Caco-2 (cell line): ENCODE measurements around the gene SLC7A8. TPM values are rescaled to one million over a fixed set of nuclear protein-coding genes. Genes with fewer than 3 reads are reported as not detected.

Experiments used
- BruUV-seq: library from RNA; stranded (reverse); fragments of 400-500 nt; replicated peaks from 2 replicates; lab custom pipeline; 2021; lab: Mats Ljungman, UMichigan
- CTCF ChIA-PET: fragments of 300-600 bp; sonication (Branson Sonifier 250); formaldehyde crosslinking; loops from one replicate; lab custom pipeline; 2022; ENCODE audit warnings: antibody characterized with exemption; lab: Charles Lee
- POLR2A ChIA-PET: fragments of 300-600 bp; sonication (Branson Sonifier 250); formaldehyde crosslinking; loops from one replicate; lab custom pipeline; 2022; ENCODE audit warnings: antibody characterized with exemption; lab: Charles Lee
- DNase-seq, 2 experiments: peaks; one replicate each; pipeline versions ENCODE4 v3.0.0 to v3.0.0-alpha.2; 2020 to 2022
- H3K27me3 ChIP-seq: replicated peaks from 2 replicates; pipeline ENCODE4 v1.6.0; 2011; ENCODE audit warnings: low read length; ENCODE audit not compliant: control insufficient read depth, insufficient read depth
- H3K36me3 ChIP-seq: 2 replicates; pipeline ENCODE4 v1.5.1; 2011; ENCODE audit warnings: low read length; ENCODE audit not compliant: control insufficient read depth, insufficient read depth
- H3K4me1 ChIP-seq: fragments of 250-450 bp; sonication (Bioruptor Pico); 2 replicates; pipeline ENCODE4 v1.5.1; 2020; ENCODE audit warnings: mild to moderate bottlenecking
- H3K4me3 ChIP-seq: 2 replicates; pipeline ENCODE4 v1.5.1; 2011; ENCODE audit warnings: low read depth, mild to moderate bottlenecking, control low read depth, low read length
- H3K9me3 ChIP-seq: fragments of 250-450 bp; sonication (Bioruptor Pico); 2 replicates; pipeline ENCODE4 v1.5.1; 2020; ENCODE audit warnings: mild to moderate bottlenecking, moderate library complexity
- H3K27ac Mint-ChIP-seq: one replicate; pipeline ENCODE4 v1.8.0; 2022; ENCODE audit warnings: mixed read lengths; ENCODE audit not compliant: unreplicated experiment
- H3K27me3 Mint-ChIP-seq: one replicate; pipeline ENCODE4 v1.8.0; 2022; ENCODE audit warnings: mixed read lengths; ENCODE audit not compliant: insufficient read depth, unreplicated experiment
- H3K36me3 Mint-ChIP-seq: one replicate; pipeline ENCODE4 v1.8.0; 2022; ENCODE audit warnings: mild to moderate bottlenecking, mixed read lengths; ENCODE audit not compliant: insufficient read depth, unreplicated experiment
- H3K4me1 Mint-ChIP-seq: one replicate; pipeline ENCODE4 v1.8.0; 2022; ENCODE audit warnings: low read depth, mixed read lengths; ENCODE audit not compliant: unreplicated experiment
- H3K4me3 Mint-ChIP-seq: one replicate; pipeline ENCODE4 v1.8.0; 2022; ENCODE audit warnings: mild to moderate bottlenecking, moderate library complexity, mixed read lengths; ENCODE audit not compliant: unreplicated experiment
- H3K9me3 Mint-ChIP-seq: one replicate; pipeline ENCODE4 v1.8.0; 2022; ENCODE audit warnings: mixed read lengths; ENCODE audit not compliant: unreplicated experiment
- intact Hi-C: fragments of 100-400 bp; cut with micrococcal nuclease; formaldehyde crosslinking; loops from one replicate; pipeline ENCODE4 v1.10.0; 2022; ENCODE audit not compliant: unreplicated experiment
- total RNA-seq: library from RNA; stranded (reverse); gene quantifications from 2 replicates; pipeline ENCODE4 v1.2.3, GENCODE V29; 2022
- TF ChIP-seq, protein P1 (sequence below), 2 experiments: fragments of 200-600 bp in 1 of 2; IDR thresholded peaks; 1 replicate in 1 of 2; 2 replicates in 1 of 2; pipeline versions ENCODE4 v1.5.1 to v1.8.0; 2011 to 2022; ENCODE audit warnings: antibody characterized with exemption in 1 of 2, control low read depth in 1 of 2, inconsistent platforms in 1 of 2, low read depth in 1 of 2, low read length in 1 of 2, mild to moderate bottlenecking in 1 of 2, moderate library complexity in 1 of 2; ENCODE audit not compliant: insufficient read depth in 1 of 2, severe bottlenecking in 1 of 2, unreplicated experiment in 1 of 2

SLC7A8 gene
- total RNA-seq, 1 experiment from 2014 or later: 26.9 TPM

DNA sequence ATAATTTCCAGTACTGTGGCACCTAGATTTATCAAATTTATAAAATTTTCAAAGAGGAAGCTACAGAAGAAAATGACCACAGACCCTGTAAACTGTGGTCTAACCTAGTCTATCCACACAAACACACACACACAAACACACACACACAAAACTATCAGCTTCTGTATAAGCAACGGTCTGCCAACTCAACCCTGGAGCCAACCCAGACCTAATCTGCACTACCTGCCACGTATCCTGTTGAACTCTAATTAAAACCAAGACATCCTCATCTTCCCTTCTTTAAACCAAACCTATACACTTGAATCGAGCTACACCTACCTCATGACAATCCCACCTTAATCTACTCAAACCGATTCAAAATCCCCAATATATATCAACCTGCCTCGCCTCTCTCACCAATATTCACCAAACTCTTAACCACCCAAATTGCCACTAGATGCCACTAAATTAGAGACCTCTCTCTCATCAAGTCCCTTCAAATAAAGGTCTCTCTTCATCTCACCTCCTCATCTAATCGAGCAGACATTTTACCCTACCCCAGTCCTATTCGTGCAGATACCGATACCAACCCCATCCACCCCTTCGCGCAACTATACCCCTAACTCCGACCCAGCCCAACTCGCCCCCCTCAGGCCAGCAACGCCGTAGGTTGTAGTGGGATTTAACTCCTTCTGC lies 89.3 kb downstream of the SLC7A8 start:
- CTCF ChIA-PET: interaction anchor here (0.7 to 3.3 kb wide), 13 partner anchors 14 to 227 kb away, joined by 3 to 110 read pairs (median 10); partner anchors contain the start of genes CDH24 and PABPN1
- Mint-ChIP-seq H3K27ac (no peak overlapping the region), H3K4me1 (peaks cover 10% of the 10 kb centered on the region), H3K36me3 (peaks cover 51% of the 10 kb centered on the region), H3K4me3 (no peak overlapping the region), H3K27me3 (no peaks in the 10 kb centered on the region), H3K9me3 (no peaks in the 10 kb centered on the region)
- Histone ChIP-seq H3K36me3 (peaks cover 2% of the 10 kb centered on the region), H3K4me3 (peak overlapping the region; percentile 49), H3K9me3 (no peaks in the 10 kb centered on the region), H3K27me3 (no peaks in the 10 kb centered on the region), H3K4me1 (peaks cover 3% of the 10 kb centered on the region; the same call in 1 of the 2 replicates)
- DNase-seq: no peak
- intact Hi-C loops: loop anchor here (2.0 kb wide), 1 partner anchor 23 kb away; no protein-coding TSS in a partner anchor
- BruUV-seq: TSS peak; percentile 49
- POLR2A ChIA-PET: interaction anchor here (0.6 to 2.2 kb wide), 19 partner anchors 10 to 228 kb away, joined by 3 to 23 read pairs (median 7); partner anchors contain the start of genes AJUBA and PABPN1
- TF ChIP-seq, protein P1, sequence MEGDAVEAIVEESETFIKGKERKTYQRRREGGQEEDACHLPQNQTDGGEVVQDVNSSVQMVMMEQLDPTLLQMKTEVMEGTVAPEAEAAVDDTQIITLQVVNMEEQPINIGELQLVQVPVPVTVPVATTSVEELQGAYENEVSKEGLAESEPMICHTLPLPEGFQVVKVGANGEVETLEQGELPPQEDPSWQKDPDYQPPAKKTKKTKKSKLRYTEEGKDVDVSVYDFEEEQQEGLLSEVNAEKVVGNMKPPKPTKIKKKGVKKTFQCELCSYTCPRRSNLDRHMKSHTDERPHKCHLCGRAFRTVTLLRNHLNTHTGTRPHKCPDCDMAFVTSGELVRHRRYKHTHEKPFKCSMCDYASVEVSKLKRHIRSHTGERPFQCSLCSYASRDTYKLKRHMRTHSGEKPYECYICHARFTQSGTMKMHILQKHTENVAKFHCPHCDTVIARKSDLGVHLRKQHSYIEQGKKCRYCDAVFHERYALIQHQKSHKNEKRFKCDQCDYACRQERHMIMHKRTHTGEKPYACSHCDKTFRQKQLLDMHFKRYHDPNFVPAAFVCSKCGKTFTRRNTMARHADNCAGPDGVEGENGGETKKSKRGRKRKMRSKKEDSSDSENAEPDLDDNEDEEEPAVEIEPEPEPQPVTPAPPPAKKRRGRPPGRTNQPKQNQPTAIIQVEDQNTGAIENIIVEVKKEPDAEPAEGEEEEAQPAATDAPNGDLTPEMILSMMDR (IDR thresholded peaks at IDR 0.05; ENCODE audit: insufficient read depth in 1 of 2, low read depth in 1 of 2, low read length in 1 of 2, severe bottlenecking in 1 of 2, unreplicated experiment in 1 of 2): peak in 1 of 2 experiments; percentile 12

DNA sequence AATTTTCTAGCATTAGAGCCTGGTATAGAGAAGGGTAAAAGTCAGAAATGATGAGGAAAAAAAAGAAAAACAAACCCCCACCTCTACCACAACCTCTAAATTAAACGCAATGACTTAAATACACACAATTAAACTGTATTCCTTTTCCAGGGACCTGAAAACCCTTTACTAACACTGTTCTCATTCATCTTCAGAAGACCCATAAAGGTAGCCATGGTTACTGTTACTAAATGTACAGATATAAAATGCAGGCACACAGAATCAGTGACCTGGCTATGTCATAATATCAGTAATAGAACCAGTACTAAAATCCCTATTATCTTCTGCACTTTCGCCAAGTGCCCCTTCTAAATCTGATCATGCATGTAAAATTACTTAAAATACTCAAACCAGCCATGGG lies 89.9 kb downstream of the SLC7A8 start:
- no TSS peak for BruUV-seq
- no peaks in the 10 kb centered on the region for H3K27me3 ChIP-seq
- POLR2A ChIA-PET: no interaction called here
- H3K9me3 ChIP-seq: no peaks in the 10 kb centered on the region
- H3K4me1 Mint-ChIP-seq: peaks cover 10% of the 10 kb centered on the region
- no peaks in the 10 kb centered on the region for H3K27me3 Mint-ChIP-seq
- no peak overlapping the region for H3K27ac Mint-ChIP-seq
- TF ChIP-seq, protein P1 (IDR thresholded peaks at IDR 0.05; ENCODE audit: insufficient read depth in 1 of 2, low read depth in 1 of 2, low read length in 1 of 2, severe bottlenecking in 1 of 2, unreplicated experiment in 1 of 2): no peak
- peaks cover 3% of the 10 kb centered on the region; the same call in 1 of the 2 replicates for H3K4me1 ChIP-seq
- no peaks in the 10 kb centered on the region for H3K9me3 Mint-ChIP-seq
- DNase-seq: no peak
- H3K4me3 ChIP-seq: peak overlapping the region; percentile 49
- CTCF ChIA-PET: interaction anchor here (3.3 kb wide), 1 partner anchor 25 kb away, joined by 110 read pairs; no protein-coding TSS in a partner anchor
- peaks cover 2% of the 10 kb centered on the region for H3K36me3 ChIP-seq
- H3K4me3 Mint-ChIP-seq: no peak overlapping the region
- intact Hi-C loops: no loop called here
- peaks cover 50% of the 10 kb centered on the region for H3K36me3 Mint-ChIP-seq

DNA sequence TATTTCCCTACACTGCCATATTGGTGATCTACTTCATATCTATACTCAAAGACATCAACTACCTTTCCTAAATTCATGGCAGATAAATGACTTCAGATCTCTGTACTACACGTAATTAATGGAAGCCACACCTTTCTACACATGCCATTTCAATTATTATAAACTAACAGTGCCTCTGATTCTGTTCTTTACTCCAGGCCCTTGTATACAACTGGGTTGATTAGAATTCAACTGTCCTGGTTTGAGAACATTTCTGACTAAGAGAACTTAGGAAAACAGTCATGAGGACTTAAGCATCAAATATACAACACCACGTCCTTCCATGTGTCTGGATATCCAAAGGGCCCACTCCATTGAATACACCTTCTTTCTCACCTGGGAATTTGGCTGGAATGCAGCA lies 90.4 kb downstream of the SLC7A8 start:
- Histone ChIP-seq H3K9me3 (no peaks in the 10 kb centered on the region), H3K4me3 (no peak overlapping the region), H3K27me3 (no peaks in the 10 kb centered on the region), H3K36me3 (peaks cover 2% of the 10 kb centered on the region), H3K4me1 (peaks cover 3% of the 10 kb centered on the region; the same call in 1 of the 2 replicates)
- Mint-ChIP-seq H3K4me3 (no peak overlapping the region), H3K27me3 (no peaks in the 10 kb centered on the region), H3K27ac (no peak overlapping the region), H3K9me3 (no peaks in the 10 kb centered on the region), H3K36me3 (peaks cover 54% of the 10 kb centered on the region), H3K4me1 (peaks cover 10% of the 10 kb centered on the region)
- CTCF ChIA-PET: interaction anchor here (1.5 kb wide), 1 partner anchor 27 kb away, joined by 3 read pairs; no protein-coding TSS in a partner anchor
- TF ChIP-seq, protein P1 (IDR thresholded peaks at IDR 0.05; ENCODE audit: insufficient read depth in 1 of 2, low read depth in 1 of 2, low read length in 1 of 2, severe bottlenecking in 1 of 2, unreplicated experiment in 1 of 2): no peak
- intact Hi-C loops: no loop called here
- BruUV-seq: no TSS peak
- DNase-seq: no peak
- POLR2A ChIA-PET: no interaction called here
